GM19372 (cell line): Measurements from ENCODE around the gene NEK10.

Experiments used
- ATAC-seq: cut with Tn5 transposase; IDR thresholded peaks from one replicate; pipeline ENCODE4 v1.9.1; 2021; ENCODE audit warnings: mild to moderate bottlenecking, low read depth, moderate library complexity; ENCODE audit not compliant: unreplicated experiment

NEK10 gene

DNA sequence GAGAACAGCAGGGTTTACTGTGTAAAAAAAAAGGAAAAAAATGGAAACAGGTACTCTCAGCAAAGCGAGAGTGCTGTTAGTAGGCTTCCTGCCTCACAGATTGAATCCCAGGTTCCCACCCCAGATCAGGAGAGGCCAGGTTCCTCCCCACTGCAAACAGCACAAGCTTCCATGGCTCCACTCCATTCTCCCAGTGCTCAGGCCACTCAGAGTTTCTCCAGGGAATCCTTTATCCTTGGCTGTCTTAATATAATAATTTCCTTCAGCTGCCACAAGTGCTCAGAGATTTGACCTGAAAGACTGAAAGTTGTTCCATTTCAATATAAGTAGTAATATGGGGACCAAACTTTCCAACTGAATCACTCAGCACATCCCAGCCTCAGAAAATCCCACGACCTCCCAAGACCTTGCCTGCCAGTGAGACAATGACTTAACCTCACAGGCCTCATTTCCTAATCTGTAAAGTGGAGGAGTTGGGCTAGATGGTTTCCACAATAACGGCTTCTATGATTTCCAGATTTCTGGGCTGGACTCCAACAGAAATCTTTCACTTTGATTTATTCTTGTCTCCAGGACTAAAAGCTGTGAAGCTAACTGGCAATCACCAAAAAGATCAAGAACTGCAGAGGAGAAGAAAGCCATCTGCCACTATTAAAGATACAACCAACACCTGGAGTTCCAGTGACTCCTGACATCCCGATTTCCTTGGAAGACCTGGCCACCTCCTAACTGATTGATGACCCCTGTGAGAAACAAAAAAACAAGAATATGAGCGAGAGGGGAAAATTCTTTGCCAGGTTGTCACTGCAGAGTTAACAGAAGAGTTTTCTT is 289.5 kb downstream of the NEK10 start:
- no peak for ATAC-seq

DNA sequence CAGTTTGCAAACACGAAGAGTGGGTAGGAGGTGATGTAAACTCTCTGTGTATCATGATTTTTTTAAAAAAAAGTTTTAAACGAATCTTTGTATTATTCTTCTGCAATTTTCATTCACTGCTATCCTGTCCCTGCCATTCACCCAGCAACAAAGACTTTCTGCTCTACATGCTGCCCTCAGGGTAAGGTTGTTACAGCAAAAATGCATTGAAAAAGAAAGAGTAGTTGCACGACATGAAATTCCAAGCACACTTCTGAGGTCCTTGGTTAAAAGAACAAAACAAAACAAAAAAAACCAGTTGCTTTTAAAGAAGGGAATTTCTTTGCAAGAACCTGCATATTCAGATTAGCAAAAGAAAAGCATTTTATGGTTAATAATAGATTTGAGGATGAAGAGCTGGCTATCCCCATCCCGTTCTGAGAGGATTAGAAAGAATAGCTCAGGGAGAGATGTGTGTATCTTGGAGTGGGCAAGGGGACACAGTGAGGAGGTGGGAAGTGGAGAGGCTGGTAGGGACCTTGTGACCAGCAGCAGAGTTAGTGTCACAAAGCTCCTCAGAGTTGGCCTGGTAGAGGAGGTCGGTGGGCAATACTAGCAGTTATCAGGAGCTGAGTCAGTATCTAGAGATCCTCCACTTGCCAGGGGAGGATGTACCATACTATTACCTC is 290.8 kb downstream of the NEK10 start:
- ATAC-seq: no peak

GRCh38 chr3:27076815-27077630 is 292.2 kb downstream of the NEK10 start:
- no peak for ATAC-seq

DNA sequence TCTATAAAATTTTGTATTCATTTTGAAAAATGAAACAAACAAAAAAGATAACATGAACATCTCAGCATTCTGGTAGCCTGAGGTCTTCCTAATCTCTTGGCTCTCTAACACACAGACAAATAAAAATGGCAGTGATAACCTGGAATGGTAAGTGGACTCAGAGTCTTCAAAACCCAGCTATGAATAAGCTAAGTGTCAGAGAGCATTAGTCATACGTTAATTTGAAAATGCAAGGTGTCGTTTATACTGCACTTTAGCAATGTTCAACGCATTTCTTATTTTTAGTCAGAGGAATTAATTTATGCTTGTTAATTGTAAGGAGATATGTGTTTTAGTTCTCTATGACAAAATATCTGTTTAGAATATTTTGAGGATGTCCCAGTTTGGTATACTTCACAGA is 294.3 kb downstream of the NEK10 start:
- ATAC-seq: no peak

DNA sequence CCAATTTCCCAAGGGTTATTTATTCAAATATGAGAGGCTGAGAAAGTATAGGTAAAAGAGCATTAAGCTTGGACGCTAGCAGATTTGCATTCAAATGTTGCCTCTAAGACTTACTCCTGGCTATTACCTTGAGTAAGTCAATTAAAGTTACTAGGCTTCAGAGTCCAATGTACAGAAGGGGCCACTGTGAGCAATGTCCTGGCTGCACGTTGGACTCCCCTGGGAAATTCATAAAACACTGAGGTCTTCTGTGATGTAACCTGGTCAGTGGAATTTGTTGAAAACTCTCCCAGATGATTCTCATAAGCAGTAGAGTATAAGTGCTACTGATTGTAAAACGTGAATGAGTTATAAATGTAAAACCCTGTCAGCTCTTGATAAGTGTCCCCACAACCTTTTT is 295.3 kb downstream of the NEK10 start:
- ATAC-seq: no peak

DNA sequence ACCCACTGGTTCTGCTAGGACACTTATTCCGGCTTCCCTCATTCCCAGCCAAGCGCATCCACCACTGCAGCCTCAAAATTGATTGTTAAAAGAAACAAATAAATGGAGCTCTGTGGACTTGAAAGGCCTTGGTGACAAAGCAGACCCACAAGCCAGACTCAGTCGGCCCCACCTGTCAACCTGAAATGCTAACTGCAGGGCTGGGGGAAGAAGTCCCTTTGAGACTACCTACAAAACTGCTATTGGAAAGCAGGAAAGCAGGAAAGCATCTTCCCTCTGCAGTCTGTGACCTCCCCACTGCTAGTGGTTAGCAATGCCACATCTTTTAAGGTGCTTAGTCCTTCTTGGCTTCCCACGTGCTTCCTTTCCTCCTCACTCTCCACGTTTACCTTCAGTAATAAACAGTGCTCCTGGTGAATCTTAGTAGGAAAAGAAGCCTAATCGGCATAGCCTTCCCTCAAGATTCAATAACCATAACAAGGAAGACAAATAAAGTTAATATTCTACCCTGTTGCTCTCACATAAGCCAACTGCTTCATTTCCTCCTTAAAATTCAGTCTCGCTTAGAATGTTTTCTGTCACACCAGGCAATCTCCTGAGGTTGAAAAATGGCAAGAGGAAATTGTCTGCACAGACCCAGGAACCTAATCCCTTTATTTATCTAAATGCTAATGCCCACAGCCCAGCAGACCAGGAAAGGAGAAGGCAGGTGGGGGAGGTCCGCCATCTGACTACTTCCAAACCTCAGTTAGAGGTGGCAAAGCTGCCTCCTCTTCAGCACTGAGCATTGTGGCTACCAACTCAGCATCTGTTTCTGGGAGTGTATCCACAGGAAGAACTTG is 296.2 kb downstream of the NEK10 start:
- no peak for ATAC-seq

GRCh38 chr3:27060336-27060735 is 308.8 kb downstream of the NEK10 start:
- no peak for ATAC-seq
